Non-pigmented ciliary epithelial cell (primary cell): ENCODE data around the gene FSTL3.
"Not testable (repeated sequence)": the region's sequence is repeated elsewhere in the genome, so short reads cannot be mapped to it uniquely, and the experiment has no call there.

ENCODE experiments used
- DNase-seq: peaks from one replicate; pipeline ENCODE4 v3.0.0-alpha.2; 2010; ENCODE audit warnings: low read depth

Gene FSTL3

DNA sequence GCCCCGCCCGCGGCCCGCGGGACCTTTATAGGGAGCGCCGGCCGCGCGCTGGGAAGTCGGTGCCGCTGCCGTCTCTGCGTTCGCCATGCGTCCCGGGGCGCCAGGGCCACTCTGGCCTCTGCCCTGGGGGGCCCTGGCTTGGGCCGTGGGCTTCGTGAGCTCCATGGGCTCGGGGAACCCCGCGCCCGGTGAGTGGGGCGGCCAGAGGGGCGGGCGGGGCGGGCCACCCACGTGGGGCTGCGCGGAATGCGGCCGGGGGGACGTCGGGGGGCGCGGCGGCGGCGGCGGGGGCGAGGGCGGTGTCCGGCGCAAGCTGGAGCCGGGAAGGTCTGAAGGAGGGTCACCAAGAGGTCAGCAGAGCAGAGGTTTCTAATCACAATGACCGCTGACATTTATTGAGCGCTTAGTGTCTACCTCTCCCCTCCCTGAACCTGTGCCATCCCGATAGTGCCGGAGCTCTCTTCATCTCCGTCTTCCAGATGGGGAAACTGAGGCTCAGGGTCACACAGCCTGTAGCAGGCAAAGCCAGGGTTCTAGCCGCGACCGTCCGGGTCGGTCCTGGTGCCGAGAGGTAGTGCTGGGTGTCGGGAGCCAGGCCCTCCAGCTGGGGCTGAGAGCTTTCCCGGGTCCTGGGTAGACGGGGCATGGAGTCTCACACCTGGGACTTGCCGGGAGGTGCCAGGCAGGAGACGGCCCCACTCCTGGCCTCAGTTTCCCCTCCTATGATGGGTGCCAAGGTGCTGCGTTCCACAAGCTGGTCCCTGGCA lies at the start of gene FSTL3:
TSS of gene FSTL3 (plus strand) at position 54 of the 767 bp plus-strand sequence. CDS start at position 86, 32 bp downstream.
- no peak for DNase-seq

DNA sequence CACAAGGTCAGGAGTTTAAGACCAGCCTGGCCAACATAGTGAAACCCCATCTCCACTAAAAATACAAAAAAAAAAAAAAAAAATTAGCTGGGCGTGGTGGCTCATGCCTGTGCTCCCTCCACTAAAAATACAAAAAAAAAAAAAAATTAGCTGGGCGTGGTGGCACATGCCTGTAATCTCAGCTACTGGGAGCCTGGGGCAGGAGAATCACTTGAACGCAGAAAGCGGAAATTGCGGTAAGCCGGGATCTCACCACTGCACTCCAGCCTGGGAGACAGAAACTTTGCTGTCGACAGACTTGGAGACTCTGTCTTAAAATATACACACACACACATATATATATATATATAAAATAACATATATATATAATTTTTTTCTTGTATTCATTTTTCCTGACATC lies 49.6 kb upstream of the FSTL3 start:
- not testable (repeated sequence) for DNase-seq

DNA sequence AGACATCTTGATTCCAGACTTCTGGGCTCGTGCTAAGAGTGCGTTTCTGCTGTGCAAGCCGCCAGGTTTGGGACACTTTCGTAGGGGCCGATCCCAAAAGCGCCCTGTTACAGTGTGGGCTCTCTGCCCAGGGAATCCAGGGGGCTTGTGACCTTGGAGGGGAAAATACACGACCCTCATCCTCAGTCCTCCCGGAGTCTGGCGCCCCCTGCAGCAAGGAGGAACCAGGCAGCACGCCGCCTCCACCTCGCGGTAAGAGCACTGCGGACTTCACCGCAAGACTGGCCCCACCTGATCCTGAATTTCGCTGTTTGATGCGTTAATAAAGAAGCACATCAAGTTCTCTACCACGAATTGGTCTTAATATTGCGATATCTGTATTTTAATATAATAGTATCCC lies 48.0 kb upstream of the FSTL3 start:
- DNase-seq, result no peak

DNA sequence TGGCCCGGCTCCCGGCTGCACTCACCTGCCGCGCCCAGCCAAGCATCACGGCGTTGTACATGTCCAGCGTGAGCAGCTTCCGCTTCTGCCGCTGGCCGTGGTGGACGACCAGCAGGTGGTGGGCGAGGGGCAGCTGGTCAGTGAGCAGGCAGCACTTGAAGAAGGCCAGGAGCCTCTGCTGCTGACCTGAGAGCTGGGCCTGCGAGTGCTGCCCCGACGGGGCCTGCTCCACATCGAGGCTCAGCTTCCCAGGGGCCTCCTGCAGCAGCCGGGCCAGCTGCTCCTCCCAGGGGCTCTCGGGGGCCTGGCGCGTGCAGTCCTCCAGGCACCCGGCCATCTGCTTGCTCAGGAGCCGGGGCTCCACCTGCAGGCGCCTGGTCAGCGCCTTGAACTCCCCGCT lies 46.7 kb upstream of the FSTL3 start:
- not testable (repeated sequence) for DNase-seq

DNA sequence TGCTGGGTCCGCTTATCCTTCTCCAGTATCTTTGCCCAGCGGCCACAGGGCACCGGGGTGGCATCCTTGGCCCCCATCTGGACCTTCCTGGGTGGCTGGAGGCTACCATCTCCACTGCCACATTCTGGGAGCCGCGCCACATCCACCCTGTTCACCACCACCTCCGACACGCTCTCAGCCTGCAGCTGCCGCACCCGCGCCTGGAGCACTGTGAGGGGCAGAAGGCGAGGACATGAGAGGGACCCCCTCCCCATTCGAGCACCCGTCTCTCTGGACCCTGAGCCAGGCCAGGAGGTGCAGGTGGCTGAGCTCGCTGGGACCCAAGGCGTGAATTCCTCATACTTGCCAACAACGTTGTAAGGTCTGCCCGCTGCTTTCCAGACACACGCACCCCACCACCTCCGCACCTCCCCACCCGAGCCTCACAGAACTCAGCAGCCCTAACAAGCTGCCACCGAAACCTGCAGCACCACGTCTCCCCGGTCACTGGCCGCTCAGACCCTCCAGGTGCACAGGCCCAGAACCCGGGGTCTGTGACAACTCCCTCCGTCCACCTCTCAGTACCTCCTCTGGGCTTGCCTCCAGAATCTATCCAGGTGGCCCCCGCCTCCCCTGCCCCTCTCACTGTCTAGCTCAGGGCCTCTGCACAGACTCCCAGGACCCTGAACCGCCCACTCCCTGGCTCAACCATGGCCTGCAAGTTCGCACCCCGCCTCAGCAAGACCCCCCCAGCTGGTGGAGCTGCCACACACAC lies 46.1 kb upstream of the FSTL3 start:
- DNase-seq, result no peak

DNA sequence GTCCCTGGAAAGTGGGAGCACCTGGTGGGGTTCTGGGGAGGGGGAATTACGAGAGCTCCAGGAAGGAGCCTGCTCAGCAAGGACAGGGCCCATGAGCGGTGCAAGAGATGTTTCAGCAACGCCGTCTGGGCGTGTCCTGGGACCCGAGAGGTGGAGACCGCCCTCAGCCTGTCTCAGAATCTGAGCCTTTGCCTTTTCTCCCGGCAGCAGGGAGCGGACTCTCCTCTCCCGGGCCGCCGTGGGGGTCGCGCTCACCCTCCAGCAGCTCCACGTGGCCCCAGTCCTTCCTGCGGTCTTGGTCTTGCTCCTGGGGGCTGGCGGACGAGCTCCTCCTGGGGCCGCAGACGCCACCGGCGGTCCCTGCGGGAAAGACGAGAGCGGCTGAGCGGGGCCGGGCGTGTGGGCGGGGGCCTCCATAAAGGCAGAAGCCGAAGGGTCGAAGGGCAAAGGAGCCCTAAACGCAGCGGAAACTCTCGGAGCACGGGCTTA lies 43.6 kb upstream of the FSTL3 start:
- no peak for DNase-seq

DNA sequence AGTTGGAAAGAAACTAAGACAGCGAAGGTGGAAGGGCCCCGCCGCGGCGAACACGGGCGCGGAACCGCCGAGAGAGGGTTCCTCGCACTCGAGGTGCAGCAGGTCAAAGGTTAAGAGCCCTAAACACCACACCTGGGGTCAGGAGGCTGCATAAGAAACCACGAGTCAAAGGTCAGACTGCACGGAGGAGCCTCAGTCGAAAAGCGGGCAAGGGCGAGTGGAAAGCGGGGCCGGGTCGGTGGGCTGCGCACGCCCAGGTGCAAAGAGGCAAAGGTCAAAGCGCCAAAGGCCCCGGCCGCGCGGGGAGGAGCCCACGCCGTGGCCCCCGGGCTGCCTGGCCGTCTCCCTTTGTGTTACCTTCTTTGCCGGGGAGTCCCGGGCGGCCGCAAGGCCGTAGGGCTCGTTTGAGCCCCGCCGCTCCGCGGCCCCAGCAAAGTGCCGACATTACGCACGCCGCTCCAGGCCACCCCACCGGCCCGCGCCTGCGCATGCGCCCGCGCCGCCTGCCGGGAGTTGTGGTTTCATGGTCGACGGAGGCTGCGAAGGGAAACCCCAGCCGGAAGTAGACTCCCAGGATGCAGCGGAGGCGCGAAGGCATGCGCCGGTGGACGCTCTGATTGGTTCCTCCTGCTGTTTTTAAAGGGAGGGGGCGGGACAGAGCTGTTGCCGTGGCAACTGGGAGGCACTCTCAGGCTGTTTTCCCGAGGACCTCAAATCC lies 43.0 kb upstream of the FSTL3 start, which contains the start of gene POLRMT:
TSS of gene POLRMT (minus strand) at position 470 of the 718 bp plus-strand sequence. CDS start at position 445, 25 bp downstream.
- DNase-seq, result peak; percentile 91

DNA sequence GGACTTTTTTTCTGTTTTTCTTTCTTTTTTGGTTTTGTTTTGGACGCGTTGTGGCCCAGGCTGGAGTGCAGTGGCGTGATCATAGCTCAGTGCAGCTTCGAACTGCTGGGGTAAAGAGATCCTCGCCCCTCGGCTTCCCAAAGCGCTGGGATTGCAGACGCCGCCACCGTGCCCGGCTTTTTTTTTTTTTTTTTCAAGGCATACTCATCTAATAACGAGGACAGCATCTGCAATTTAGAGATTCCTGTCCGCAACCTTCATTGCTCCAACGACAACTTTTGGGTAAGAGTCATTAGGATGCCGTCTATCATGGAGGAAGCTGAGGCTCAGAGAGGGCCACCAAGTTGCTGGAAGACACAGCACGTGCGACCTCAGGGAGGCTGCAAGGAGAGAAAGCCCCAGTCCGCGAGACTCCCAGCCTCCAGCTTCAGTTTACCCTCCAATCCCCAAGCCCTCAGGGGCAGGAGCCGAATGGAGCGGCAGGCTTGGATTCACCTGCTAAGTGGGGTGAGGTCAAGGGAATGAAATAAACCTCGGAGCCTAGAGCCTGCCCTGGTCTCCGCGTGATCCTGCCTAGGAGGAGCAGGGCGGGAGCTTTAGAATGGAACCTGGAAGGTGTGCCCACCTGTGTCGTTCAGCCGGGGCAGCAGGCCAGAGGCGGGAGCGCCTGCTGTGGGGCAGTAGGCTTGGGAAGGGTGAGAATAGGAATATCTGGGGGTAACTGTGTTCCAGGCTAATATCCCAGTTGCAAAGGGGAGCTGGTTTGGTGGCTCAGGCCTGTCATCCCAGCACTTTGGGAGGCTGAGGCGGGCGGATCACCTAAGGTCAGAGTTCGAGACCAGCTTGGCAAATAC lies 42.2 kb upstream of the FSTL3 start:
- no peak for DNase-seq

DNA sequence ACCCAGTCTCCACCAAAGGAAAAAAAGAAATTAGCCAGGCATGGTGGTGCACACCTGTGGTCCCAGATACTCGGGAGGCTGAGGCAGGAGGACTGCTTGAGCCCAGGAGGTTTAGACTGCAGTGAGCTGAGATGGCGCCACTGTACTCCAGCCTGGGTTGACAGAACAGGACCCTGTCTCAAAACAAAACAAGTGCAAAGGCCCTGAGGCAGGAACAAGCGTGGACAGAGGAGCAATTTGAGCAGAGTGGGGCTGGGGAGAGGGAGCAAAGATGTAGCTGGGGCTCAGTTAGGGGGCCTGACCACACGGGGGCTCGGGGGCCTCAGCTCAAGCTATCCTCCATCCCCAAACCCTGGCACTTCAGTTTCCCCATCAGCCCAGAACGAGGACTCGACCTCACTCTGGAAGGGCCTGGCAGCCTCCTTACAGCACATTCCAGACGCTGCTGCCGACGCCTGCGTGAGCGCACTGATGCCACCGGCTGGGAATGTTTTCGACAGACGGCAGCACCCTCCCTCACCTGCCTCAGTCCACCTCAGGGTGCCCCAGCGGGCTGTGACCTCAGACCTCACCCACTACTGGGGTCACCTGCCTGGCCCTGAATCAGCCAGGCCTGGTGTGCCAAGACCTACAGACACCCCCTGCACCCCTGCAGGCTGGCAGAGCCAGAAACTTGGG lies 41.1 kb upstream of the FSTL3 start:
- no peak for DNase-seq

DNA sequence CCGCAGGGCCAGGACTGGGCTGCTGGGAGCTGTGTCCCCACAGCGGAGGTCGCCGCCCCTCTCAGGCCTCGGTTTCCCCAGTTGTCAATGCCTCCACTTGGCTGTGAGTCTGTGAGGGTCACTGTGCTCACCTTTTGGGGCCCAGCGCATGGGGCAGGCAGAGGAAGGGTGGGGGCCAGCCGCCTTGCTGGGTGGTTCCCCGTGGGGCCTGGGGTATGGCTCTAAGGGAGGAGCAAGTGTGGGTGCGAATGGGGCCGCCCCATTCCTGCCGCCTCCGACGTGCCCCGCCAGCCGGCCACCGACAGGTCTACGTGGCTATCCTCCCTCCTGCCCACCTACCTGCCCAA lies 37.3 kb upstream of the FSTL3 start:
- no peak for DNase-seq

DNA sequence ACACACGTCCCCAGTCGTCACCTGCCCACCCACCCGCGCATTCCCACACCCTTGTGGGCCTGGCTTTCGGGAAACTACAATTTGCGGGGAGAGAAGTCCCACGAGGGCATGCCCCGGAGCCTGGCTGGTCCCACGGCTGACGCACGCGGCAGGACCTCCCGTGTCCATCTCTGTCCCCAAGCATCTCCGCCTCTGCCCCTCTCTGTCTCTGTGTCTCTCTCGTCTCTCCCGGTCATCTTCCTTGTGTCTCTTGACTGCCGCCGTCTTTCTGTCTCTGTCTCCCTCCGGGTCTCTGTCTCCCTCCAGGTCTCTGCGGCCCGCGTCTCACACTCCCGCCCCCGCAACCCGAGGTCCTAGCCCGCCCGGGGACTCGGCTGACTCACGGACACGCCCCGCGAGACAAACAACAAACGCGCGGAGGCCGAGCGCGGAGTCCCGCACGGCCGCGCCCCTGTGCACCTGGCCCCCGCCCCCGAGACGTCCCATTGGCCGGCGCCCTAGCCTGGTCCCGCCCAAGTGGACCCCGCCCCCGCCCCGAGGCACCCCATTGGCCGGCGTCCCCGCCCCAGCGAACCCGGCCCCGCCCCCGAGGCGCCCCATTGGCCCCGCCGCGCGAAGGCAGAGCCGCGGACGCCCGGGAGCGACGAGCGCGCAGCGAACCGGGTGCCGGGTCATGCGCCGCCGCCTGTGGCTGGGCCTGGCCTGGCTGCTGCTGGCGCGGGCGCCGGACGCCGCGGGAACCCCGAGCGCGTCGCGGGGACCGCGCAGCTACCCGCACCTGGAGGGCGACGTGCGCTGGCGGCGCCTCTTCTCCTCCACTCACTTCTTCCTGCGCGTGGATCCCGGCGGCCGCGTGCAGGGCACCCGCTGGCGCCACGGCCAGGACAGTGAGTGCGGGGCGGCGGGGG lies 36.7 kb upstream of the FSTL3 start, which contains the start of gene FGF22:
TSS of gene FGF22 (plus strand) at position 627 of the 908 bp plus-strand sequence. CDS start at position 674, 47 bp downstream.
- no peak for DNase-seq

DNA sequence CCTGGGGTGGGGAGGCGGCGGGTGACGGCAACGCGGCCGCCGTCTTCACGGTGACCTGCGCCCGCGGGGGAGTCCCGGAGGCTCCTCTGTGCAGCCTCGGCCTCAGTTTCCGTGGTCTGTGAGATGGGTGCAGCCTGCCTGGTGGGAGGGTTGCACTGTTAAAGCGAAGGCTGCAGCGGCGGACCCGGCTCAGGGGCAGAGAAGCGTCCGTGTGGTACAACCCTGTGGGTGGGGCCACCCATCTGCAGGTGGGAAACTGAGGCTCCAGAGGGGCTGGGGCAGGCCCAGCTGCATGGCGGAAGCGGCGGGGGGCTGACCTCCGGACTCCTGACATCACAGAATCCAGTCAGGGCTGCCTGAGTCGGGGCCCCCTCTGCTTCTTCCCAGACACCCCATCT lies 36.0 kb upstream of the FSTL3 start:
- DNase-seq, result no peak

DNA sequence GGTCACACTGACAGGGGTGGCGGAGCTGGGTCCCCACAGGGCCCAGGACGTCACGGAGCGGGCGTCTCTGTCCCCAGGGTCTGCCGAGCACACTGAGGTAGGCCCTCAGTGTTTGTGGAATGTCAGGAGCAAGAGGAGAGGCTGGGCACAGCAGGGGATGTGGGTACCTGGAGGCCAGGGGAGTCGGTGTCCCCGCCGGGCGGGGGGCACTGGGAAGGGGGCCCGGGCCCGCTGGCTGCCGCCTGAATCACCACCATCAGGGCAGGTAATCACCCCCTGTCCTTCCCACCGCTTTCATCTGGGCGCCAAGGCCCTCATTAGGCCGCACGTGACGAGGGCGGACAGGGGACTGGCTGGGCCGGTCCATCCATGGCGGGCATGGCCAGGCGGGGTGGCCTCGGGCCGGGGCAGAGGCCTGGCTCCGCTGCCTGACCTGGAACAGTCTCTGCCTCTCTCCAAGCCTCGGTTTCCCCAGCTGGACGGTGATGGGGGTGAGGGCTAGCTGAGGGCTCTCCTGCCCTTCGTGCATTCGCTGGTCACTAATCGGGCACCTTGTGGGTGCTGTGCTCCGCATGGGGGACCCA lies 35.5 kb upstream of the FSTL3 start:
- DNase-seq, result no peak

DNA sequence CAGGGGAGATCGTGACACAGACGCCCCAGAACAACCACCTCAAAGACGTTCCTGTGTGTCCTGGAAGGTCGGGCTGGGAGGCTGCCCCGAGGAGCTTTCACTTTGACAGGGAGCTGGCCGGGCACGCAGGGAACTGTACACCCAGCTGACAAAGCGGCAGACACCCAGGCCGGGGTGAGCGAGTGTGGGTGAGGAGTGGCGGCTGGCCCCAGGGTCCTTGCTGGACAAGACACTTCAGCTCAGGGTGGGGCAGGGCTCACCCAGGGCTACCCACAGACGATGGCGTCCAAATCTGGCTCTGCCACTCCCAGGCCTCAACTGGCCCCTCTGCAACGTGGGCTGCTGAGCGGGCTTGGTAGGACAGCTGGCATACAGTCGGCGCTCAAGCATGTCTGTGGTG lies 34.5 kb upstream of the FSTL3 start:
- DNase-seq, result no peak

DNA sequence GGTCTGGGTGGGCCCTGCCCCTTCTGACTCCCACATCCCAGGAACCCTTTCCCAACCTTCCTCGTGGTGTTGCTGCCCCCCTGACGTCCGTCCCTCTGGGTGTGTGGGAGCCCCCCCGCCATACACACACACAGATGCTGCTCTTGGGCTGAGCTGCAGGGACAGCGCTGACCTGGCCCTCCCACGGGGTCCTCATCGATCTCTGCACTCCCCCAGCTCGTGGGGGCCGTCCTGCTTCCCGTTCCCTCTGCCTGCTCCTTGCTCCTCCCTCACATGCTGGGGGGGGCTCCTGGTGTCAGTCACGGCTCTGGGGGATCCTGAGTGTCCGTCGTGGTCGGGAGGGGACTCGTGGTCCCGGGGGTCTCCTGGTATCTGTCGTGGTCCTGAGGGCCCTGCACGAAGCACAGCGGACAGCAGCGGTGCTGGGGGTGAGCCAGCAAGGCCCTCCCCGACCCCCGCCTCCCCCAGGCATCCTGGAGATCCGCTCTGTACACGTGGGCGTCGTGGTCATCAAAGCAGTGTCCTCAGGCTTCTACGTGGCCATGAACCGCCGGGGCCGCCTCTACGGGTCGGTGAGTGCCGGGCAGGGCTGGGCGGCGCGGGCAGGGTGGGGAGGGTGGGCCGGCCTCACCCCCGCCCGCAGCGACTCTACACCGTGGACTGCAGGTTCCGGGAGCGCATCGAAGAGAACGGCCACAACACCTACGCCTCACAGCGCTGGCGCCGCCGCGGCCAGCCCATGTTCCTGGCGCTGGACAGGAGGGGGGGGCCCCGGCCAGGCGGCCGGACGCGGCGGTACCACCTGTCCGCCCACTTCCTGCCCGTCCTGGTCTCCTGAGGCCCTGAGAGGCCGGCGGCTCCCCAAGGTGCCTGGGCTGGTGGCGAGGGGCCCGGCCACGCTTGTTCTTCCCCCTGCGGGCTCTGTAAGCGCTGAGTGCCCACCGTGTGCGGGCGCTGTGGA lies 33.1 kb upstream of the FSTL3 start:
- no peak for DNase-seq

DNA sequence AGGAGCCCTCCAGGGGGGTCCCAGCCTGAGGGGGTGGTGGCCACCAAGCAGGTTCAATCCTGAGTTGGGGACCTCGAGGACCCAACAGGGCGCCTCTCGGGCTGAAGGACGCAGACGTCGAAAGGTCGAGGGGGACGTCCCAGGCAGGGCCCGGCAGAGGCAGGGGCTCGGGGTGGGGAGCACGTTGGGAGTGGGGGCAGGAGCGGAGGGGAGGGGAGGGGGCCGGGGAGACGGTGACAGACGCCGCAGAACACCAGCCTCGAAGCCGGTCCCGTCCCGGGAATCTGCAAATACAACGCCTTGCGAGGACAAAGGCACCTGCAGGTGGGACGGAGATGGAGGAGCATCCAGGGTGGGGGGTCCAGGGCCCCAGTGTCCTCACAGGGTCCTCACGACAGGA lies 32.5 kb upstream of the FSTL3 start:
- DNase-seq, result no peak

DNA sequence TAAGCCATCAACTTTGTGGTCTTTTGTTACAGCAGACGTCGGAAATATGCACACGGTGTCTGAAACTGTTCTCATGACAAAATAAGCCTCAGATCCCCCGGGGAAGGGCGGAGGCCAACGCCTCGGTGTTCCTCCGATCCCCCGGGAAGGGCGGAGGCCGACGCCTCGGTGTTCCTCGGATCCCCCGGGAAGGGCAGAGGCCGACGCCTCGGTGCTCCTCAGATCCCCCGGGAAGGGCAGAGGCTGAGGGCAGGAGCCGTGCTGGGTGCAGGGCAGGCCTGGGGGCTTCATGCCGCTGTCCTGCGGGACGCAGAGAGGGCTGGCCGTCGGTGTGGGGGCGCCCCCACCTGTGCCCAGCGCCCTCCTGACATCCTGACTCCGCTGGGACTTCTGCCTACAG lies 31.8 kb upstream of the FSTL3 start:
- DNase-seq, result no peak

DNA sequence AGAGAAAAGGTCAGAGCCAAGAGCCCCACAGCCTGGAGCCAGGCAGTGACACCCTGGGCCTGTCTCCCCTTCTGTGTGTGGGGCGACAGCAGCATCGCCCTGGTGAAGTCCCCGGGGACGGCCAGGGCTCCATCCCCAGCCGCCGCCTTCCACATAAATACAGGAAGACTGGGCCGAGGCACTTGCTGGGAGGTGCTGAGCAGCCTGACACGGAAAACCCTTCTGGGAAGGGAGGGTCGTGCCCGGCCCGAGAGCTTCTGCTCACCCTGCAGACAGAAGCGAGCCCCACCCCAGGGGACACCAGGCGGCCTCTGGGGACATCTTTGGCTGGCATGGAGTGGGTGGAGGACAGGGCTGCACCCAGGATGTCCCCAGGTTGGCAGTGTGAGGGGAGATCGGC lies 31.4 kb upstream of the FSTL3 start:
- DNase-seq, result no peak
